ENCODE measurements around the gene VAPA. TPM values are rescaled to one million over a fixed set of nuclear protein-coding genes. Genes with fewer than 3 reads are reported as not detected.

VAPA gene
- total and polyA plus RNA-seq, 9 of the 15 experiments (the other 6 are each of a cell fraction or from before 2014, with no cell fraction given), result 219 to 902 (median 526) TPM

- TF ChIP-seq ZBTB5 (IDR thresholded peaks at IDR 0.05) (no peak), ZNF316 (IDR thresholded peaks at IDR 0.05) (peak; percentile 89), CEBPB (tag; IDR thresholded peaks at IDR 0.05) (no peak), MED1 (CRISPR knock-in tag; IDR thresholded peaks at IDR 0.05; ENCODE audit: borderline replicate concordance) (no peak)
Observed at GRCh38 chr18:9941660-9942059, 27.8 kb downstream of the VAPA start (continued).

GRCh38 chr18:9943311-9943710 is 29.5 kb downstream of the VAPA start:
- no peak overlapping the region for H3K4me2 ChIP-seq (ENCODE audit: insufficient read depth, low read length)
- H3K79me2 ChIP-seq (ENCODE audit: control insufficient read depth, insufficient read depth, low read length), result peaks cover 92% of the 10 kb centered on the region
- in situ Hi-C loops (cut with MboI) (no loop called here), intact Hi-C loops (cut with micrococcal nuclease) (no loop called here)
- no peaks in the 10 kb centered on the region for H3K27me3 ChIP-seq (ENCODE audit: control insufficient read depth in 2 of 2, insufficient read depth in 2 of 2, low read length in 2 of 2)
- peak overlapping the region; percentile 30; the same call in 1 of the 3 replicates for H3K27ac ChIP-seq (ENCODE audit: extremely low read depth, low read depth, low read length)
- 90% methylated on average over 4 of the region's 4 CpGs for WGBS (ENCODE audit: insufficient coverage, low coverage, missing lambda C conversion rate)
- CTCF ChIA-PET (ENCODE audit: low intra/inter-chr PET ratio), result no interaction called here
- ATAC-seq (no peak; the same call in 2 of the 3 replicates), DNase-seq (ENCODE audit: extremely low read depth in 1 of 4, low spot score in 3 of 4) (no peak), FAIRE-seq (no peak)
- H3K9me1 ChIP-seq (ENCODE audit: control insufficient read depth, insufficient read depth, low read length), result no peaks in the 10 kb centered on the region
- H3K4me3 ChIP-seq, result no peak overlapping the region
- no peak overlapping the region for H2AFZ ChIP-seq (ENCODE audit: low read depth, low read length)
- no peaks in the 10 kb centered on the region for H3K9me3 ChIP-seq (replicated peaks; ENCODE audit: control insufficient read depth, insufficient read depth, low read depth, low read length)
- peaks cover 0 to 3% of the 10 kb centered on the region in 2 experiments; a peak in 2 of 5 replicates for H3K4me1 ChIP-seq (replicated peaks in 1 of 2; ENCODE audit: control insufficient read depth in 2 of 2, insufficient read depth in 2 of 2, low read length in 2 of 2)
- no peak overlapping the region for H3K9ac ChIP-seq (ENCODE audit: insufficient read depth in 1 of 2, low read depth in 2 of 2, low read length in 2 of 2)
- no peaks in the 10 kb centered on the region for H4K20me1 ChIP-seq (replicated peaks; ENCODE audit: control insufficient read depth, insufficient read depth, low read length)
- no TSS peak for BruUV-seq (replicated peaks)
- TF ChIP-seq RBM22 (IDR thresholded peaks at IDR 0.05; ENCODE audit: low read depth, low read length, poor library complexity, severe bottlenecking) (peak; percentile 39), POLR2AphosphoS5 (IDR thresholded peaks at IDR 0.05; ENCODE audit: control insufficient read depth, insufficient read depth, low read depth, low read length) (peak; percentile 49), SUPT5H (IDR thresholded peaks at IDR 0.05) (peak; percentile 48; the same call in 1 of the 2 replicates), ILK (tag; IDR thresholded peaks at IDR 0.05; ENCODE audit: borderline replicate concordance, low read depth) (no peak)
- POLR2A ChIA-PET, result interaction anchor here (0.7 to 2.4 kb wide), 6 partner anchors 9 to 140 kb away, joined by 3 to 10 read pairs (median 4); no protein-coding TSS in a partner anchor
- H3K36me3 ChIP-seq (ENCODE audit: control insufficient read depth, insufficient read depth, low read length), result peaks cover 96% of the 10 kb centered on the region
